Adrenal gland (tissue), 12 donors: Measurements from ENCODE around the gene SERGEF. TPM values are rescaled to one million over a fixed set of nuclear protein-coding genes. Genes with fewer than 3 reads are reported as not detected.

Experiments used
- DNase-seq, 7 donors: peaks; one replicate each; pipeline ENCODE4 v3.0.0-alpha.2; 2019 to 2020
- H3K27ac ChIP-seq, 5 donors: fragments of 200-600 bp; sonication (generic) in 4 of 5; 1 replicate in 3 of 5; 2 replicates in 2 of 5; pipeline versions ENCODE4 v1.5.1 to v1.8.0; 2016 to 2020; ENCODE audit warnings: mild to moderate bottlenecking in 1 of 5
- H3K27me3 ChIP-seq: fragments of 200-600 bp; 2 replicates; pipeline ENCODE4 v1.8.0; 2021
- H3K36me3 ChIP-seq, 2 donors: fragments of 200-600 bp; replicated peaks in 1 of 2; 1 replicate in 1 of 2; 2 replicates in 1 of 2; pipeline versions ENCODE4 v1.5.1 to v1.8.0; 2018 to 2022
- H3K4me1 ChIP-seq, 2 donors: fragments of 200-600 bp; replicated peaks in 1 of 2; 1 replicate in 1 of 2; 2 replicates in 1 of 2; pipeline versions ENCODE4 v1.5.1 to v1.8.0; 2018 to 2021
- H3K4me3 ChIP-seq, 4 donors: fragments of 200-600 bp; sonication (generic) in 3 of 4; one replicate each; pipeline ENCODE4 v1.5.1; 2016 to 2018
- H3K9me3 ChIP-seq, 3 donors: fragments of 200-600 bp; sonication (generic) in 1 of 3; replicated peaks in 1 of 3; 1 replicate in 2 of 3; 2 replicates in 1 of 3; pipeline versions ENCODE4 v1.5.1 to v1.8.0; 2016 to 2021
- POLR2A ChIP-seq, 2 donors: fragments of 450-650 bp; IDR thresholded peaks; one replicate each; pipeline ENCODE4 v1.6.1; 2017; ENCODE audit warnings: antibody characterized with exemption in 2 of 2, mild to moderate bottlenecking in 2 of 2, moderate library complexity in 1 of 2
- WGBS, 4 donors: extraction: QIAGEN DNeasy Blood & Tissue Kit in 2 of 4; methylation state at CpG; one replicate each; pipeline versions ENCODE4 v1.1.5 to v1.1.7; 2013 to 2017; 5-methylcytosine and 5-hydroxymethylcytosine counted together
- intact Hi-C, 2 donors: fragments of 100-400 bp; cut with DNase I; formaldehyde crosslinking; loops; one replicate each; pipeline versions ENCODE4 v1.14.1 to v1.15.0; 2022 to 2023
- polyA plus RNA-seq, 3 donors: library from polyadenylated mRNA; stranded (reverse); fragments of 200-250 nt in 2 of 3; fragments of 350-450 nt in 1 of 3; fragmentation: Illumina TruSeq in 1 of 3; extraction: RNeasy Lipid Tissue Mini Kit (QIAGEN cat#74804) in 1 of 3; gene quantifications; one replicate each; pipeline ENCODE4 v1.2.3, GENCODE V29; 2013 to 2014
- total RNA-seq, 9 donors: library from RNA; depleted of rRNA in 4 of 9; stranded (reverse); fragments of >200 nt in 4 of 9; fragments of 120-200 nt in 1 of 9; fragmentation: NEBNext Ultra II Directional in 1 of 9; extraction: Animal tissue kit (Norgen Biotek cat#: 25700) in 1 of 9; gene quantifications; one replicate each; pipeline versions ENCODE4 v1.1.0 to v1.2.4, GENCODE V29; 2013 to 2023
- TF ChIP-seq, protein P1 (sequence below), 6 experiments: fragments of 450-650 bp in 4 of 6; fragments of 200-600 bp in 2 of 6; sonication (generic) in 1 of 6; IDR thresholded peaks; 1 replicate in 5 of 6; 2 replicates in 1 of 6; pipeline versions ENCODE4 v1.5.1 to v1.8.0; 2016 to 2021; ENCODE audit warnings: antibody characterized with exemption in 6 of 6, mild to moderate bottlenecking in 2 of 6, moderate library complexity in 1 of 6
- donor health status: healthy with polysubstance abuse.
- donor health status: Bipolar disorder and iron deficiency.
- donor health status: DM: yes; HTN: yes; CAD: no.
- donor health status: DM: no; HTN: no; CAD: no.
- donor health status: DM: no; HTN: no; CAD: no.
- donor health status: DM: yes; HTN: yes; CAD: no.

The SERGEF gene
- total and polyA plus RNA-seq, 12 donors, result 21.7 to 216 (median 38.4) TPM

DNA sequence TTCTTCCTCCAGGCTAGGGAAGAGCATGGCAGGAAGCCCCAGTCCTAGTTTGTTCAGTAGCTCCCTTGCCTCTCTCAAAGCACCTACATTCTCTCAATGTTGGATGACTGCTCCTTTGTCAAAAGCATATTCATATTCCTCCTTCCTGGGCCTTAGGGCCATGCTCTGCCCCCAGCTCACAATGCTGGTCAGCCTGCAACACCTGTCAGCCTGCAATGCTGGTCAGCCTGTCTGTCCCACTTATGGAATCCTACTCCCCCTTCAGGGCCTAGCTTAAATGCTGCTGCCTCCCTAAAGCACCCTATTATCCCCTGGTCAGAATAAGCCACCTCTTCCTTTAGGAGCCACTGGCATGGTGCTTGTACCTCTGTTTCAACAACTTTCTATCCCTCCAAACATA lies 45.2 kb downstream of the SERGEF start:
- no peak for DNase-seq
- TF ChIP-seq, protein P1, sequence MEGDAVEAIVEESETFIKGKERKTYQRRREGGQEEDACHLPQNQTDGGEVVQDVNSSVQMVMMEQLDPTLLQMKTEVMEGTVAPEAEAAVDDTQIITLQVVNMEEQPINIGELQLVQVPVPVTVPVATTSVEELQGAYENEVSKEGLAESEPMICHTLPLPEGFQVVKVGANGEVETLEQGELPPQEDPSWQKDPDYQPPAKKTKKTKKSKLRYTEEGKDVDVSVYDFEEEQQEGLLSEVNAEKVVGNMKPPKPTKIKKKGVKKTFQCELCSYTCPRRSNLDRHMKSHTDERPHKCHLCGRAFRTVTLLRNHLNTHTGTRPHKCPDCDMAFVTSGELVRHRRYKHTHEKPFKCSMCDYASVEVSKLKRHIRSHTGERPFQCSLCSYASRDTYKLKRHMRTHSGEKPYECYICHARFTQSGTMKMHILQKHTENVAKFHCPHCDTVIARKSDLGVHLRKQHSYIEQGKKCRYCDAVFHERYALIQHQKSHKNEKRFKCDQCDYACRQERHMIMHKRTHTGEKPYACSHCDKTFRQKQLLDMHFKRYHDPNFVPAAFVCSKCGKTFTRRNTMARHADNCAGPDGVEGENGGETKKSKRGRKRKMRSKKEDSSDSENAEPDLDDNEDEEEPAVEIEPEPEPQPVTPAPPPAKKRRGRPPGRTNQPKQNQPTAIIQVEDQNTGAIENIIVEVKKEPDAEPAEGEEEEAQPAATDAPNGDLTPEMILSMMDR (IDR thresholded peaks at IDR 0.05), result no peak
- TF ChIP-seq POLR2A (IDR thresholded peaks at IDR 0.05), result no peak
- no peak overlapping the region for H3K27ac ChIP-seq
- H3K4me1 ChIP-seq, result peaks cover 0 to 2% of the 10 kb centered on the region in 2 donors
- no peaks in the 10 kb centered on the region for H3K9me3 ChIP-seq
- no peaks in the 10 kb centered on the region for H3K27me3 ChIP-seq
- intact Hi-C loops, result no loop called here
- H3K36me3 ChIP-seq, result peaks cover 0 to 6% of the 10 kb centered on the region in 2 donors
- no peak overlapping the region for H3K4me3 ChIP-seq

DNA sequence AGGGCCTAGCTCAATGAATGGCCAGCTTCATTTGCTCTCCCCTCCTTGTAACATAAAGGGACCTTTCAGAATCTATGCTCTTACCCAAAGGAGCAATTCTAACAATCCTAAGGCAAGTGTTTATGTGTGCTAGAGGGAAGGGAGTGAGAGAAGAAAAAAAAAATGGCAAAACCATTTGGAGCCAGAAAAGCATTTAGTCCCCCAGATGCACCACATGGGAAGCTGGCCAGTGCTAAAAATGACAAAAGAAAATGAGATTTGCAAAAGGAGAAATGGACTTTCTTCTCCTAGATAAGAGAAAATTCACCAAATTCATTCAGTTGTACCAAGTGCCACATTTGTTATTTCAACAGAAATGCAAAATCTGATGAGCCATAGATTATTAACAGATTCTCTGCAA lies 52.8 kb downstream of the SERGEF start:
- intact Hi-C loops, result no loop called here
- no peak for DNase-seq
- no peaks in the 10 kb centered on the region for H3K9me3 ChIP-seq
- H3K27me3 ChIP-seq, result no peaks in the 10 kb centered on the region
- no peak overlapping the region for H3K4me3 ChIP-seq
- H3K36me3 ChIP-seq, result no peaks in the 10 kb centered on the region
- H3K4me1 ChIP-seq, result no peaks in the 10 kb centered on the region
- no peak overlapping the region for H3K27ac ChIP-seq
- no peak for TF ChIP-seq POLR2A (IDR thresholded peaks at IDR 0.05)
- TF ChIP-seq, protein P1 (IDR thresholded peaks at IDR 0.05), result no peak

DNA sequence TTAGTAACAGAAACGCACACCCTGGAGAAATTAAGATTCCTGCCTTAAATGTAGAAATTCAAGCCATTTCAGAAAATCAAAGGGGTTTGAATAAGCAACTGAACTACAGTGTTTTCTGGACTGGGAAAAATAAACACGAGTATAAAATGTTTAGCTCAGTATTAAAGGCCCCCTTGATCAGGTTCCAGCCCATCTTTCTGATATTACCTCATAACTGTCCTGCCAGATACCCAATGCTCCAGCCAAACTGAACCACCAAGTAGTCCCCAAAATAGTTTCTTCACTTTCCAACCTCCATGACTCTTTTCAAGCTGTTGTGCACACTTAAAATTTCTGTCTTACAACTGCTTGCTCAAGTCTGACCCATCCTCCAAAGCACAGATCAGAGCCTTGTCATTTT lies 54.4 kb downstream of the SERGEF start:
- Histone ChIP-seq H3K27me3 (no peaks in the 10 kb centered on the region), H3K4me3 (no peak overlapping the region), H3K4me1 (no peaks in the 10 kb centered on the region), H3K27ac (no peak overlapping the region), H3K36me3 (peaks cover 0 to 6% of the 10 kb centered on the region in 2 donors), H3K9me3 (no peaks in the 10 kb centered on the region)
- intact Hi-C loops, result no loop called here
- no peak for TF ChIP-seq POLR2A (IDR thresholded peaks at IDR 0.05)
- TF ChIP-seq, protein P1 (IDR thresholded peaks at IDR 0.05), result no peak
- DNase-seq, result no peak
- WGBS, 4 donors, result 70 to 84% (median 77%) methylated on average over 2 of the region's 2 CpGs

DNA sequence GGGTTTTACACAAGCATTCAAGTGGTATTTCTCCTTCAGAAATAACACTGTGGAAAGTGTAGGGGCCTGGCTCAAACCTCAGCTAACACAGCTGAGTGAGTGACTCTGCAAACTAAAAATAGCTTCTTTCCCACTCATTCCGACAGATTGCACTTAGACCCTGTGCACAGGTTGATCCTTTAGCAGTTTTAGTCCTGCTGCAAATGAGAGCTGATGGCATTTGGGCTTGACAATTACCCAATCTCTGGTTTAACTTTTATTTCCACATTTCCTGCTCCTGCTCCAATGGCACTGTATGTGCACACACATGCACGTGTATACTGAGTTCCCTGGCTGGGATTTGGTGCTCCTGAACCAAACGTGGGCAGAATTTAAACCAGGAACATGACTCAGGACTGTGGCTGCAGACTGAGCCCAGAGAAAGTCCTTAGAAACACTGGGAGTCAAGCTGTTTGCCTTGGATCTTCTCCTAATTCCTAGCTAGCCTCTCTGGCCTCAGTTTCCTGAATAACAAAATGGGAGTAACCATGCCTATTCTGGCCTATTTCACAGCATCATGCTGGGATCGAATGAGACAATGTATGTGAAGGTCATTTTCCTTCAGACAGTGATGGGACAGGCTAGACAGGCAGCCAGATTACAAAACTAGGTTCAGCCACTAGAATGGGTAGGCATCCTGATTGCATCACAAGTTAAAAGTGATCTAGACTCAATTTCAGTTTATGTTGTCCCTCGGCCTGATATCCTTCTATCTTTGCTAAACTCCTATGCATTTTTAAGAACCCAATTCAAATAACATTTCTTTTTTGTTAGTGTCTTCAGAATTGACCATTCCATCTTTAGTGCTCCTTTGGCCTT lies 58.2 kb downstream of the SERGEF start:
- Histone ChIP-seq H3K36me3 (peaks cover 0 to 6% of the 10 kb centered on the region in 2 donors), H3K9me3 (no peaks in the 10 kb centered on the region), H3K27me3 (no peaks in the 10 kb centered on the region), H3K27ac (no peak overlapping the region), H3K4me1 (no peaks in the 10 kb centered on the region), H3K4me3 (no peak overlapping the region)
- WGBS, 4 donors, result 68 to 84% (median 79%) methylated on average over 5 of the region's 5 CpGs
- intact Hi-C loops, result no loop called here
- no peak for TF ChIP-seq POLR2A (IDR thresholded peaks at IDR 0.05)
- TF ChIP-seq, protein P1 (IDR thresholded peaks at IDR 0.05), result no peak
- DNase-seq, result no peak
